ENCODE results near the gene KEAP1. TPM values are rescaled to one million over a fixed set of nuclear protein-coding genes. Genes with fewer than 3 reads are reported as not detected.

Gene KEAP1
- total RNA-seq, 1 experiment from 2014 or later: 75.2 TPM

DNA sequence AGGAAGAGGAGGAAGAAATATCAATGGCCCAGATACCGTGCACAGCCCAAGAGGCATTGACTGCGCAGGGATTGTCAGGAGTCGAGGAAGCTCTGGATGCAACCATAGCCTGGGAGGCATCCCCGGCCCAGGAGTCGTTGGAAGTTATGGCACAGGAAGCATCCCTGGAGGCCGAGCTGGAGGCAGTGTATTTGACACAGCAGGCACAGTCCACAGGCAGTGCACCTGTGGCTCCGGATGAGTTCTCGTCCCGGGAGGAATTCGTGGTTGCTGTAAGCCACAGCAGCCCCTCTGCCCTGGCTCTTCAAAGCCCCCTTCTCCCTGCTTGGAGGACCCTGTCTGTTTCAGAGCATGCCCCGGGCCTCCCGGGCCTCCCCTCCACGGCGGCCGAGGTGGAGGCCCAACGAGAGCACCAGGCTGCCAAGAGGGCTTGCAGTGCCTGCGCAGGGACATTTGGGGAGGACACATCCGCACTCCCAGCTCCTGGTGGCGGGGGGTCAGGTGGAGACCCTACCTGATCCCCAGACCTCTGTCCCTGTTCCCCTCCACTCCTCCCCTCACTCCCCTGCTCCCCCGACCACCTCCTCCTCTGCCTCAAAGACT, 36.0 kb downstream of the KEAP1 start:
- Histone ChIP-seq H3K4me2 (ENCODE audit: low read length) (no peak overlapping the region), H3K9me2 (ENCODE audit: insufficient read depth) (no peaks in the 10 kb centered on the region), H3K4me1 (ENCODE audit: control insufficient read depth in 1 of 2, insufficient read depth in 2 of 2, low read length in 2 of 2) (no peaks in the 10 kb centered on the region; a peak in 1 of 4 replicates), H4K20me1 (ENCODE audit: insufficient read depth) (no peaks in the 10 kb centered on the region), H3K27ac (ENCODE audit: low read depth, low read length) (no peak overlapping the region), H3K79me2 (ENCODE audit: insufficient read depth, low read length) (no peaks in the 10 kb centered on the region), H3K36me3 (ENCODE audit: control insufficient read depth in 1 of 2, insufficient read depth in 2 of 2, low read length in 2 of 2) (peaks cover 11 to 15% of the 10 kb centered on the region in 2 experiments), H3K4me3 (replicated peaks in 1 of 2; ENCODE audit: low read depth in 1 of 2, low read length in 2 of 2) (no peak overlapping the region), H3K9ac (ENCODE audit: low read length) (no peak overlapping the region), H2AFZ (ENCODE audit: low read depth, low read length, poor library complexity, severe bottlenecking) (no peak overlapping the region), H3K27me3 (ENCODE audit: insufficient read depth, low read length) (no peaks in the 10 kb centered on the region), H3K9me3 (ENCODE audit: control insufficient read depth in 1 of 2, insufficient read depth in 1 of 2, low read depth in 1 of 2, low read length in 2 of 2) (no peaks in the 10 kb centered on the region)
- CTCF ChIA-PET: no interaction called here
- TF ChIP-seq SRF (IDR thresholded peaks at IDR 0.05; ENCODE audit: low read depth) (no peak), POLR2AphosphoS5 (IDR thresholded peaks at IDR 0.05; ENCODE audit: low read depth, low read length) (no peak), FOSL1 (IDR thresholded peaks at IDR 0.05; ENCODE audit: low read depth) (no peak), JUND (IDR thresholded peaks at IDR 0.05) (no peak)
- TF ChIP-seq, protein P1, sequence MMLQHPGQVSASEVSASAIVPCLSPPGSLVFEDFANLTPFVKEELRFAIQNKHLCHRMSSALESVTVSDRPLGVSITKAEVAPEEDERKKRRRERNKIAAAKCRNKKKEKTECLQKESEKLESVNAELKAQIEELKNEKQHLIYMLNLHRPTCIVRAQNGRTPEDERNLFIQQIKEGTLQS (IDR thresholded peaks at IDR 0.05): no peak
- no peak for DNase-seq (ENCODE audit: low read depth, low spot score)
- ATAC-seq: no peak
- POLR2A ChIA-PET: no interaction called here
- intact Hi-C loops (cut with micrococcal nuclease): no loop called here
- RAD21 ChIA-PET (ENCODE audit: low non-redundant PET in 1 of 2, low total read pairs in 2 of 2, uncharacterized antibody in 2 of 2, unreplicated experiment in 2 of 2): no interaction called here
- no TSS peak for BruUV-seq (replicated peaks)

DNA sequence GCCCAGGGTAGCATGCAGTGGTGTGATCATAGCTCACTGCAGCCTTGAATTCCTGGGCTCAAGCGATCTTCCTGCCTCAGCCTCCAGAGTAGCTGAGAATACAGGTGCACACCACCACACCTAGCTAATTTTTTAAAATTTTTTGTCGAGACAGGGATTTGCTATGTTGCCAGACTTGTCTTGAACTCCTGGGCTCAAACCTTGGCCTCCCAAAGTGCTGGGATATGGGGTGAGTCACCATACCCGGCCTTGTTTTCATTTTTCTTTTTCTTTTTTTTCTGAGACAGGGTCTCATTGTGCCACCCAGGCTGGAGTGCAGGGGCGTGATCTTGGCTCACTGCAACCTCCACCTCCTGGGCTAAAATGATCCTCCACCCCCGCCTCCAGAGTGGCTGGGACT, 38.7 kb downstream of the KEAP1 start:
- no peaks in the 10 kb centered on the region for H3K27me3 ChIP-seq (ENCODE audit: insufficient read depth, low read length)
- ATAC-seq (no peak), DNase-seq (ENCODE audit: low read depth, low spot score) (no peak)
- H3K4me1 ChIP-seq (ENCODE audit: control insufficient read depth in 1 of 2, insufficient read depth in 2 of 2, low read length in 2 of 2): peaks cover 7 to 13% of the 10 kb centered on the region in 2 experiments
- intact Hi-C loops (cut with micrococcal nuclease): no loop called here
- RAD21 ChIA-PET (ENCODE audit: low non-redundant PET in 1 of 2, low total read pairs in 2 of 2, uncharacterized antibody in 2 of 2, unreplicated experiment in 2 of 2): no interaction called here
- TF ChIP-seq, protein P2, sequence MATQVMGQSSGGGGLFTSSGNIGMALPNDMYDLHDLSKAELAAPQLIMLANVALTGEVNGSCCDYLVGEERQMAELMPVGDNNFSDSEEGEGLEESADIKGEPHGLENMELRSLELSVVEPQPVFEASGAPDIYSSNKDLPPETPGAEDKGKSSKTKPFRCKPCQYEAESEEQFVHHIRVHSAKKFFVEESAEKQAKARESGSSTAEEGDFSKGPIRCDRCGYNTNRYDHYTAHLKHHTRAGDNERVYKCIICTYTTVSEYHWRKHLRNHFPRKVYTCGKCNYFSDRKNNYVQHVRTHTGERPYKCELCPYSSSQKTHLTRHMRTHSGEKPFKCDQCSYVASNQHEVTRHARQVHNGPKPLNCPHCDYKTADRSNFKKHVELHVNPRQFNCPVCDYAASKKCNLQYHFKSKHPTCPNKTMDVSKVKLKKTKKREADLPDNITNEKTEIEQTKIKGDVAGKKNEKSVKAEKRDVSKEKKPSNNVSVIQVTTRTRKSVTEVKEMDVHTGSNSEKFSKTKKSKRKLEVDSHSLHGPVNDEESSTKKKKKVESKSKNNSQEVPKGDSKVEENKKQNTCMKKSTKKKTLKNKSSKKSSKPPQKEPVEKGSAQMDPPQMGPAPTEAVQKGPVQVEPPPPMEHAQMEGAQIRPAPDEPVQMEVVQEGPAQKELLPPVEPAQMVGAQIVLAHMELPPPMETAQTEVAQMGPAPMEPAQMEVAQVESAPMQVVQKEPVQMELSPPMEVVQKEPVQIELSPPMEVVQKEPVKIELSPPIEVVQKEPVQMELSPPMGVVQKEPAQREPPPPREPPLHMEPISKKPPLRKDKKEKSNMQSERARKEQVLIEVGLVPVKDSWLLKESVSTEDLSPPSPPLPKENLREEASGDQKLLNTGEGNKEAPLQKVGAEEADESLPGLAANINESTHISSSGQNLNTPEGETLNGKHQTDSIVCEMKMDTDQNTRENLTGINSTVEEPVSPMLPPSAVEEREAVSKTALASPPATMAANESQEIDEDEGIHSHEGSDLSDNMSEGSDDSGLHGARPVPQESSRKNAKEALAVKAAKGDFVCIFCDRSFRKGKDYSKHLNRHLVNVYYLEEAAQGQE (IDR thresholded peaks at IDR 0.05; ENCODE audit: low read depth): no peak
- no peak for TF ChIP-seq EGR1 (IDR thresholded peaks at IDR 0.05; ENCODE audit: low read depth)
- no peak overlapping the region for H3K9ac ChIP-seq (ENCODE audit: low read length)
- CTCF ChIA-PET: no interaction called here
- no peak overlapping the region for H2AFZ ChIP-seq (ENCODE audit: low read depth, low read length, poor library complexity, severe bottlenecking)
- BruUV-seq (replicated peaks): no TSS peak
- H3K36me3 ChIP-seq (ENCODE audit: control insufficient read depth in 1 of 2, insufficient read depth in 2 of 2, low read length in 2 of 2): peaks cover 11 to 15% of the 10 kb centered on the region in 2 experiments
- POLR2A ChIA-PET: no interaction called here
- no peak overlapping the region for H3K27ac ChIP-seq (ENCODE audit: low read depth, low read length)
- no peaks in the 10 kb centered on the region for H3K9me3 ChIP-seq (ENCODE audit: control insufficient read depth in 1 of 2, insufficient read depth in 1 of 2, low read depth in 1 of 2, low read length in 2 of 2)
- H3K4me3 ChIP-seq (replicated peaks in 1 of 2; ENCODE audit: low read depth in 1 of 2, low read length in 2 of 2): no peak overlapping the region
- H4K20me1 ChIP-seq (ENCODE audit: insufficient read depth): no peaks in the 10 kb centered on the region
- no peaks in the 10 kb centered on the region for H3K9me2 ChIP-seq (ENCODE audit: insufficient read depth)
- no peaks in the 10 kb centered on the region for H3K79me2 ChIP-seq (ENCODE audit: insufficient read depth, low read length)
- H3K4me2 ChIP-seq (ENCODE audit: low read length): no peak overlapping the region
